Activated T-helper 1 cell treated with anti-CD3 and anti-CD28 coated beads, Interleukin-12 subunit alpha, Interleukin-12 subunit beta, Interleukin-2, Interleukin-4 antibody, amounts not matched to agents 30 ng/mL and 10 ng/mL and 1 ng/mL, durations not matched to agents 14 hours and 24 hours and 36 hours (primary cell): ENCODE measurements around the gene FBLN5. TPM values are rescaled to one million over a fixed set of nuclear protein-coding genes. Genes with fewer than 3 reads are reported as not detected.

Experiments
- DNase-seq: peaks from one replicate; pipeline ENCODE4 v3.0.0; 2021; ENCODE audit warnings: low spot score
- H3K27ac Mint-ChIP-seq: one replicate; pipeline ENCODE4 v1.8.0; 2021; ENCODE audit warnings: mild to moderate bottlenecking, mixed read lengths
- H3K27me3 Mint-ChIP-seq: one replicate; pipeline ENCODE4 v1.8.0; 2022; ENCODE audit warnings: mild to moderate bottlenecking, moderate library complexity, mixed read lengths; ENCODE audit not compliant: insufficient read depth
- H3K36me3 Mint-ChIP-seq: one replicate; pipeline ENCODE4 v1.8.0; 2021; ENCODE audit warnings: low read depth, mixed read lengths
- H3K4me1 Mint-ChIP-seq: one replicate; pipeline ENCODE4 v1.8.0; 2021; ENCODE audit warnings: low read depth, mixed read lengths
- H3K4me3 Mint-ChIP-seq: one replicate; pipeline ENCODE4 v1.8.0; 2021; ENCODE audit warnings: mild to moderate bottlenecking, moderate library complexity, mixed read lengths
- H3K9me3 Mint-ChIP-seq: one replicate; pipeline ENCODE4 v1.8.0; 2021; ENCODE audit warnings: mixed read lengths
- intact Hi-C: fragments of 100-400 bp; cut with micrococcal nuclease; formaldehyde crosslinking; loops from one replicate; pipeline ENCODE4 v1.15.1; 2024
- total RNA-seq: library from RNA; stranded (reverse); gene quantifications from 2 replicates; pipeline ENCODE4 v1.2.3, GENCODE V29; 2022

FBLN5 gene
- total RNA-seq, 1 donor from 2014 or later, result 1.2 TPM

DNA sequence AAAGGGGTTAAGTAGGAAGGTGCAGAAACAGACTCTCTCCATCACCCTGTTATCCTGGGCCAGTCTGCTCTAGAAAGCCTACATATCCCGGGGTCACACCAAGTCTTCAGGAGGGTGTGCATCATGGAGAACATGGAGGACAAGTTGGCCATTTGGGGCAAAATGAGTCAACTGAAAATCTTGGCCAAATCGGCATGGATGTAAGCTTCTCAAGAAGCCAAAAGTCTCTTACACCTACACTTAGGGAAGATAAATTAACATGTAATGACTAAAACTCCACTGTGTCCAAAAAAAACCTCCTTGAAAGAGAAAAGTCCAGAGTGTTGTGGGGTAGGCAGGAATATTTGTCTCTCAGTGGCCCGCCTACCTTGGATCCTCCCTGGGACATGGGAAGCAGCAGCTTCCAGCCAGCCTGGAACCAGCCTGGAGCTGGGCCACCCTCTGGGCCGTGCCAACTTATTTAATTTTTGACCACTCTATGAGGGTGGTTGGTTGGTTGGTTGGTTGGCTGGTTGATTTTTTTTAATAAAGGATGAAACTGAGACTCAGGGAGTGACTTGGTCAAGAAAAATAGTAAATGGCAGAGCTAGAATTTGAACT is 62.3 kb downstream of the FBLN5 start:
- Mint-ChIP-seq H3K9me3 (no peaks in the 10 kb centered on the region), H3K27me3 (peaks cover 3% of the 10 kb centered on the region), H3K27ac (no peak overlapping the region), H3K36me3 (no peaks in the 10 kb centered on the region), H3K4me3 (no peak overlapping the region), H3K4me1 (peaks cover 31% of the 10 kb centered on the region)
- intact Hi-C loops, result no loop called here
- no peak for DNase-seq

- no peaks in the 10 kb centered on the region for H3K36me3 Mint-ChIP-seq
- no peak for DNase-seq
- H3K4me3 Mint-ChIP-seq, result no peak overlapping the region
- intact Hi-C loops, result no loop called here
- H3K4me1 Mint-ChIP-seq, result peaks cover 31% of the 10 kb centered on the region
- peaks cover 3% of the 10 kb centered on the region for H3K9me3 Mint-ChIP-seq
- no peak overlapping the region for H3K27ac Mint-ChIP-seq
- peaks cover 3% of the 10 kb centered on the region for H3K27me3 Mint-ChIP-seq
Measured at GRCh38 chr14:91884664-91885063, 62.8 kb downstream of the FBLN5 start.

GRCh38 chr14:91883753-91884152 is 63.7 kb downstream of the FBLN5 start:
- peaks cover 34% of the 10 kb centered on the region for H3K4me1 Mint-ChIP-seq
- H3K27ac Mint-ChIP-seq, result no peak overlapping the region
- H3K36me3 Mint-ChIP-seq, result no peaks in the 10 kb centered on the region
- H3K9me3 Mint-ChIP-seq, result peaks cover 3% of the 10 kb centered on the region
- H3K27me3 Mint-ChIP-seq, result peaks cover 3% of the 10 kb centered on the region
- DNase-seq, result no peak
- intact Hi-C loops, result no loop called here
- no peak overlapping the region for H3K4me3 Mint-ChIP-seq

- Mint-ChIP-seq H3K4me1 (peaks cover 42% of the 10 kb centered on the region), H3K36me3 (no peaks in the 10 kb centered on the region), H3K4me3 (no peak overlapping the region), H3K27me3 (peaks cover 3% of the 10 kb centered on the region), H3K9me3 (peaks cover 3% of the 10 kb centered on the region), H3K27ac (no peak overlapping the region)
- DNase-seq, result no peak
- intact Hi-C loops, result no loop called here
Measured at GRCh38 chr14:91882776-91883175, 64.7 kb downstream of the FBLN5 start.

GRCh38 chr14:91882369-91882768 is 65.1 kb downstream of the FBLN5 start:
- H3K4me1 Mint-ChIP-seq, result peaks cover 46% of the 10 kb centered on the region
- H3K27me3 Mint-ChIP-seq, result peaks cover 3% of the 10 kb centered on the region
- no peak overlapping the region for H3K4me3 Mint-ChIP-seq
- H3K27ac Mint-ChIP-seq, result no peak overlapping the region
- no peak for DNase-seq
- H3K36me3 Mint-ChIP-seq, result no peaks in the 10 kb centered on the region
- intact Hi-C loops, result no loop called here
- H3K9me3 Mint-ChIP-seq, result peaks cover 3% of the 10 kb centered on the region

- H3K36me3 Mint-ChIP-seq, result no peaks in the 10 kb centered on the region
- H3K4me1 Mint-ChIP-seq, result peaks cover 65% of the 10 kb centered on the region
- no peak overlapping the region for H3K4me3 Mint-ChIP-seq
- H3K27me3 Mint-ChIP-seq, result peaks cover 2% of the 10 kb centered on the region
- no peak for DNase-seq
- no peak overlapping the region for H3K27ac Mint-ChIP-seq
- intact Hi-C loops, result loop anchor here (10.0 kb wide), 1 partner anchor 676 kb away; no protein-coding TSS in a partner anchor
- peaks cover 3% of the 10 kb centered on the region for H3K9me3 Mint-ChIP-seq
Measured at GRCh38 chr14:91879196-91879595, 68.3 kb downstream of the FBLN5 start.

DNA sequence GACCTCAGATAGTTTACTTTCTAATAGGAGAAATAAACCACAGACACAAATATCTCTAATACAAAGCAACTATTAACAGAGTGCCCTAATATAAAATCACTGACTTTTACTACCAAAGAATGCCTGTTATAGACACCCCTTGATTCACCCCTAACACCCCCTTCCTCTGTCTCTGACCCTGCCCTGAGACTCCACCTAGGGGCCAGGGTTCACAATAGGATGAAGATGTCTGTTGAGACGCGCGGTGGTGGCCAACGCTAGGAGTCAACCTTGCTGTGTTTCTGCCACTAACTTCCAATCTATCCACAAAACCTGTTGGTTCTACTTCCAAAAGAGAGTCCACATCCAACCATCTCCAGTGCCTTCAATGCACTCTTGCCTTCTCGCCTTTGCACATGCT is 69.2 kb downstream of the FBLN5 start:
- DNase-seq, result no peak
- H3K9me3 Mint-ChIP-seq, result peaks cover 3% of the 10 kb centered on the region
- H3K4me1 Mint-ChIP-seq, result peaks cover 71% of the 10 kb centered on the region
- no peaks in the 10 kb centered on the region for H3K36me3 Mint-ChIP-seq
- peaks cover 2% of the 10 kb centered on the region for H3K27me3 Mint-ChIP-seq
- intact Hi-C loops, result loop anchor here (10.0 kb wide), 1 partner anchor 677 kb away; no protein-coding TSS in a partner anchor
- no peak overlapping the region for H3K4me3 Mint-ChIP-seq
- H3K27ac Mint-ChIP-seq, result no peak overlapping the region

GRCh38 chr14:91877376-91877915 is 70.0 kb downstream of the FBLN5 start:
- Mint-ChIP-seq H3K4me3 (no peak overlapping the region), H3K4me1 (peaks cover 79% of the 10 kb centered on the region), H3K27me3 (peaks cover 2% of the 10 kb centered on the region), H3K36me3 (no peaks in the 10 kb centered on the region), H3K27ac (no peak overlapping the region), H3K9me3 (peaks cover 3% of the 10 kb centered on the region)
- intact Hi-C loops, result loop anchor here (10.0 kb wide), 1 partner anchor 677 kb away; no protein-coding TSS in a partner anchor
- no peak for DNase-seq

GRCh38 chr14:91876492-91876891 is 71.0 kb downstream of the FBLN5 start:
- H3K36me3 Mint-ChIP-seq, result no peaks in the 10 kb centered on the region
- no peak overlapping the region for H3K4me3 Mint-ChIP-seq
- peaks cover 2% of the 10 kb centered on the region for H3K27me3 Mint-ChIP-seq
- no peak overlapping the region for H3K27ac Mint-ChIP-seq
- no peak for DNase-seq
- peaks cover 3% of the 10 kb centered on the region for H3K9me3 Mint-ChIP-seq
- intact Hi-C loops, result loop anchor here (10.0 kb wide), 1 partner anchor 678 kb away; no protein-coding TSS in a partner anchor
- peaks cover 88% of the 10 kb centered on the region for H3K4me1 Mint-ChIP-seq

DNA sequence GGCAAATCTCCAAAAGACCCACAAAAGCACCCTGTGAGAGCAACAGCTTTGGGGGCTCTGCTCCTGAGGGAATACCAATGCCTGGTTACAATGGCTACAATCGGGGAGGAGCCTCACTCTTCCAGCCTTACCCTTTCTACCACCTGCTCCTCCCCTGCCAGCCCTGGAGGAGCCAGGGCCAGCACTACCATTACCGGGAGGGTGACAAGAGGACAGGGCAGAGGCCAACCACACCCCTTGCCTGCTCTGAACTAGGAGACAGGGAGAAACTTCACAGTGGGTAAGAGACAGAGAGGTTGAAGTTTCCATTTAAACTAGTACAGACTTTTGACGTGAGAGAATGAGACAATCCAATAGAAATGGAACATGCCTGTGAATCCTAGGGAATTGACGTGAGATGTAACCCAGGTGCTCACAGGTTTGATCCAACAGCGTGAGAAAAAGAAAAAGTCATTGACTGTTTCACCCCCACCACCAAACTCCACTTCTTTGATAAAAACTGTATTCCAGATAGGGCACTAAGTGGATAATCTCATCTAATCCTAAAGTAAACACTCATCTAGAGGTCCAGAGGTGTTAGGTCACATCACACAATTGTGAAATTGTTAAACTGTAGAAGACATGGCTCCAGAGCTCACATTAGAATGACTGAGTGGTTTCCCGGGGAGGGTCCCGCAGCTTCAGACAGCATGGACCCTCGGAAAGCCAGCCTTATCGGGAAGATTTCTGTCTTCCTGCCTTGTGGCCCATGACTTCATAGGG is 71.8 kb downstream of the FBLN5 start:
- H3K27ac Mint-ChIP-seq, result peak overlapping the region; percentile 49
- H3K27me3 Mint-ChIP-seq, result peaks cover 2% of the 10 kb centered on the region
- DNase-seq, result no peak
- peaks cover 88% of the 10 kb centered on the region for H3K4me1 Mint-ChIP-seq
- no peaks in the 10 kb centered on the region for H3K36me3 Mint-ChIP-seq
- intact Hi-C loops, result loop anchor here (10.0 kb wide), 1 partner anchor 679 kb away; no protein-coding TSS in a partner anchor
- H3K4me3 Mint-ChIP-seq, result no peak overlapping the region
- H3K9me3 Mint-ChIP-seq, result peaks cover 3% of the 10 kb centered on the region

GRCh38 chr14:91873471-91874415 is 73.8 kb downstream of the FBLN5 start:
- DNase-seq, result peak; percentile 81
- Mint-ChIP-seq H3K4me1 (peaks cover 95% of the 10 kb centered on the region), H3K9me3 (no peaks in the 10 kb centered on the region), H3K27ac (peak overlapping the region; percentile 92), H3K27me3 (peaks cover 2% of the 10 kb centered on the region), H3K36me3 (peaks cover 2% of the 10 kb centered on the region), H3K4me3 (peak overlapping the region; percentile 75)
- intact Hi-C loops, result loop anchor here (1.0 to 10.0 kb wide), 11 partner anchors 8 to 681 kb away; partner anchors contain the start of genes ATXN3, GPR68 and TRIP11
